ENCODE measurements around the gene KANK3.
"Not testable (repeated sequence)": the region's sequence is repeated elsewhere in the genome, so short reads cannot be mapped to it uniquely, and the experiment has no call there.

Gene KANK3

GRCh38 chr19:8336660-8337059, 6.4 kb downstream of the KANK3 start:
- no peak for DNase-seq

GRCh38 chr19:8336072-8336569, 6.9 kb downstream of the KANK3 start:
- DNase-seq: no peak

GRCh38 chr19:8335343-8336071, 7.6 kb downstream of the KANK3 start:
- DNase-seq: no peak

- DNase-seq: no peak
Measured at GRCh38 chr19:8334458-8335342, 8.4 kb downstream of the KANK3 start.

- no peak for DNase-seq
Measured at GRCh38 chr19:8333767-8334457, 9.2 kb downstream of the KANK3 start.

GRCh38 chr19:8332976-8333766, 9.9 kb downstream of the KANK3 start:
- no peak for DNase-seq

GRCh38 chr19:8331263-8331845, 11.7 kb downstream of the KANK3 start:
- DNase-seq: no peak

GRCh38 chr19:8329996-8330395, 13.1 kb downstream of the KANK3 start:
- no peak for DNase-seq

GRCh38 chr19:8325454-8325853, 17.6 kb downstream of the KANK3 start:
- no peak for DNase-seq

- no peak for DNase-seq
Measured at GRCh38 chr19:8324186-8325050, 18.6 kb downstream of the KANK3 start.

- no peak for DNase-seq
Measured at GRCh38 chr19:8323781-8324185, 19.3 kb downstream of the KANK3 start.

GRCh38 chr19:8322638-8322997, 20.4 kb downstream of the KANK3 start:
- no peak for DNase-seq

GRCh38 chr19:8321986-8322637, 20.9 kb downstream of the KANK3 start:
- no peak for DNase-seq

GRCh38 chr19:8321067-8321985, 21.7 kb downstream of the KANK3 start, which contains the start of the genes NDUFA7 and RPS28:
NDUFA7 (minus strand) TSS chr19:8321375; CDS start chr19:8321358, 17 bp downstream.
RPS28 (plus strand) TSS chr19:8321496; CDS start chr19:8321531, 35 bp downstream.
- peak; percentile 95 for DNase-seq

GRCh38 chr19:8320564-8321066, 22.4 kb downstream of the KANK3 start:
- no peak for DNase-seq

- DNase-seq: no peak
Measured at GRCh38 chr19:8319807-8320520, 23.1 kb downstream of the KANK3 start.

- DNase-seq: not testable (repeated sequence)
Measured at GRCh38 chr19:8318835-8319234, 24.2 kb downstream of the KANK3 start.
